ENCODE data around the gene RASSF6.
"Not testable (repeated sequence)": the region's sequence is repeated elsewhere in the genome, so short reads cannot be mapped to it uniquely, and the experiment has no call there.

Gene RASSF6

GRCh38 chr4:73620115-73620792 is at the start of gene RASSF6:
Gene RASSF6, minus strand, starts transcription at chr4:73620436. Its CDS starts 8,641 bp downstream, at chr4:73611795.
- no peak for DNase-seq (ENCODE audit: low spot score)

GRCh38 chr4:73669410-73670183 is 49.4 kb upstream of the RASSF6 start:
- DNase-seq (ENCODE audit: low spot score): no peak

DNA sequence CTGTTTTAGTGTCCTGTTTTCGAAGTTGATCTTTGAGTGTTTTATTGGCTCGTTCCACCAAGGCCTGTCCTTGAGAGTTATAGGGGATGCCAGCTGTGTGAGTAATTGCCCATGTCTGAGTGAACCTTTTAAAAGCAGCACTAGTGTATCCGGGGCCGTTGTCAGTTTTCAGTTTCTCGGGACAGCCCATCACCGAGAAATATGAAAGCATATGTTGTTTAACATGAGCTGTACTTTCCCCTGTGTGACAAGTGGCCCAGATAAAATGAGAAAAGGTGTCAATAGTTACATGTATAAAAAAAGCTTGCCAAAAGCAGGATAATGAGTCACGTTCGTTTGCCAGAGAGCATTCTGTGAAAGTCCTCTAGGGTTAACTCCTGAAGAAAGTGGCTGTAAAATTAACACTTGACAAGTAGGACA is 48.6 kb upstream of the RASSF6 start:
- DNase-seq (ENCODE audit: low spot score): no peak

DNA sequence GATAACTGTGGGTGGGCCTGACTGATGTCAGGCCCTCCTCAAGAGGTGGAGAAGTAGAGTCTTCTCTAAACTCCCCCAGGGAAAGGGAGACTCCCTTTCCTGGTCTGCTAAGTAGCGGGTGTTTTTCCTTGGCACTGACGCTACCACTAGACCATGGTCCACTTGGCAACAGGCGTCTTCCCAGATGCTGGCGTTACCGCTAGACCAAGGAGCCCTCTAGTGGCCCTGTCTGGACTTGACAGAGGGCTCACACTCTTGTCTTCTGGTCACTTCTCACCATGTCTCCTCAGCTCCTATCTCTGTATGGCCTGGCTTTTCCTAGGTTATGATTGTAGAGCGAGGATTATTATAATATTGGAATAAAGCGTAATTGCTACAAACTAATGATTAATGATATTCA is 45.7 kb upstream of the RASSF6 start:
- DNase-seq (ENCODE audit: low spot score): not testable (repeated sequence)

DNA sequence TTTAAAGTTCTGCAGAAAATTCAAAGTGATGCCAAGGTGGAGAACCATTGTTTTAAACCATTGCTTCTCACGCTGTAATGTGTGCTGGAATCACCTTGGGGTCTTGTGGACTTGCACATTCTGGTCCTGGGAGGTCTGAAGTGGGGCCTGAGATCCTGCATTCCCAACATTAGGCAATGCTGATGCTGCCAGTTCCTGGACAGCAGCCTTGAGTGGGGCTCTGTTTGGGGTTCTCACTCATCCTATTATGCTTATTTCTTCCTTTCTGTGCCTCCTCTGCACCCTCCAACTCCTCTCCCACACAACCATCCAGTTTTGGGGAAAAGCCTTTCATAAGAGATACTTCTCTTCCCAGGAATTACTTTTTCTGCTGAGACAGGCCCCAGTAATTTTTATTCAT is 44.2 kb upstream of the RASSF6 start:
- DNase-seq (ENCODE audit: low spot score): no peak

- DNase-seq (ENCODE audit: low spot score): no peak
Observed at GRCh38 chr4:73663576-73663975, 43.3 kb upstream of the RASSF6 start.

GRCh38 chr4:73662709-73663546 is 42.7 kb upstream of the RASSF6 start:
- DNase-seq (ENCODE audit: low spot score): no peak

- DNase-seq (ENCODE audit: low spot score): no peak
Observed at GRCh38 chr4:73661646-73662119, 41.4 kb upstream of the RASSF6 start.

- no peak for DNase-seq (ENCODE audit: low spot score)
Observed at GRCh38 chr4:73660808-73661207, 40.6 kb upstream of the RASSF6 start.

- no peak for DNase-seq (ENCODE audit: low spot score)
Observed at GRCh38 chr4:73653695-73654106, 33.5 kb upstream of the RASSF6 start.

DNA sequence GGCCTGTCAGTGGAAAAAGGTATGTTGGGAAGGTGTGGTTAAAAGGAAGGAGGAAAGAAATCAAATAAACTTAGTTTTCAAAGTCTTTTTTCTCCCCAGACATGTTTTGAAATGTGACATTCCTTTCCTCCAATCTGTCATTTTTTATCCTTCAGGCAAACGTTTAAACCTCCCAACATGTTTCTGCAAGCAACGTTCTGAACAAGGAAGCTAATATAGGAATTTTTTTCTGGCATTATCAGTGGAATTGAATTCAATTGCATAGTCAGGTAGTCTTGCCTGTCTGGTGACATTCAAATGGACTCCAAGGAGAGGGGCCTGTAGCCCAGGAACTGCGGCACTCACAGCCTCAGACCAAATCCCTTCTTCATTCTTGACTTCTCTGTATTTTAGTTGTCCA is 30.0 kb upstream of the RASSF6 start:
- no peak for DNase-seq (ENCODE audit: low spot score)

GRCh38 chr4:73648478-73648877 is 28.2 kb upstream of the RASSF6 start:
- no peak for DNase-seq (ENCODE audit: low spot score)

GRCh38 chr4:73646117-73646516 is 25.9 kb upstream of the RASSF6 start:
- no peak for DNase-seq (ENCODE audit: low spot score)

- DNase-seq (ENCODE audit: low spot score): no peak
Observed at GRCh38 chr4:73631565-73632226, 11.5 kb upstream of the RASSF6 start.

DNA sequence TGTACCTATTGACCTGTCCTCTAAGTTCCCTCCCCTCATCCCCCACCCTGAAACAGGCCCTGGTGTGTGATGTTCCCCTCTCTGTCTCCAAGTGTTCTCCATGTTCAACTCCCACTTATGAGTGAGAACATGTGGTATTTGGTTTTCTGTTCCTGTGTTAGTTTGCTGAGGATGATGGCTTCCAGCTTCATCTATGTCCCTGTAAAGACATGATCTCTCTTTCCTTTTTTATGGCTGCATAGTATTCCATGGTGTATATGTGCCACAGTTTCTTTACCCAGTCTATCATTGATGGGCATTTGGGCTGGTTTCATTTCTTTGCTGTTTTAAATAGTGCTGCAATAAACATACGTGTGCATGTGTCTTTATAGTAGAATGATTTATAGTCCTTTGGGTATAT is 8.6 kb upstream of the RASSF6 start:
- not testable (repeated sequence) for DNase-seq (ENCODE audit: low spot score)

DNA sequence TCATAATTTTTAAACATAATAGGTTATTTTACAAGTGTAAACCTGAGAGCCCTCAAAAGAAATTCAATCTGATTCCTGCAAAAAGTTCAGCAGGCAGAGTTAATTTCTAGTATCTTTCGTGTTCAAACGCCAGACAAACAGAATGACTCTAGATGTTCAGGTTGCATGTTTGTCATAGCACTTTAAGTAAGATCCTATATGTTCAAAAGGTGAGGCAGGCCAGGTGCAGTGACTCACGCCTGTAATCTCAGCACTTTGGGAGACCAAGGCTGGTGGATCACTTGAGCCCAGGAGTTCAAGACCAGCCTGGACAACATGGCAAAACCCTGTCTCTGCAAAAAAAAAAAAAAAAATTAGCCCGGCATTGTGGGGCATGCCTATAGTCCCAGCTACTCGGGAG is 1.1 kb upstream of the RASSF6 start:
- no peak for DNase-seq (ENCODE audit: low spot score)

DNA sequence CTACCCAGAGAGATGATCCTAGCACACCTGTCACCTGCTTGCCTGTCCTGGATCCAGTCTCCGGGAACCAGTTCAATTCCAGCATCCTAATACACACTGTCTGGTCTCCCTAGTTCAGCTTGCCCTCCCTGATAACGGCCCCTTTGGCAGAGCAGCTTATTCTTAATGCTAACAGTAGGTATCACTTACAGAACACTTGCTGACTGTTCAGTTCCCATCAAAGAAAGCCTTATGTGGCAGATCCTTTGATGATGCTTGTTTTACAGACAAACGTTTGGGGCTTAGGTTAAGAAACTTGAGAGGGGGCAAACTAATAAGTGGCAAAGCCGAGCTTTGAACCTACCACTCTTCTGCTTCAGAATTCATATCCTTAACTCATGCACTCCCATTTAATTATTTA is 890 bp downstream of the RASSF6 start:
- DNase-seq (ENCODE audit: low spot score): no peak

DNA sequence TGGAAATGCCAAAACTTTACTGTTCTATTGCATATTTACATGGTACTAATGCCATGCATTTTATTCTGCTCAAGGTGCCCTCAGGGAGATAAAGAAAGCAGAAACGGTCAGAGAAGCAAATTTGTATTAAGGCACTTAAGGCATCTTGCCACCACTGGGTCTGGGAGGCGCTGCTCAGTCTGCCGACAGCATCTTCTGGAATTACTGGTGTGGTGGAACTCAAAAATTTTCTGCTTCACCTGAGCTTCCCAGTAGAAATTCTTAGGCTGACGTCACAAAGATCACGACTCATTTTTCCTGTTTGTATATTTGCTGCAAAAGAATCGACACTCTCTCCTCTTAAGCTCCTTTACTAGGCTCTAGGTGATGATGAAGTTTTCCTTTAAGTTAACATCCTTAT is 3.0 kb downstream of the RASSF6 start:
- DNase-seq (ENCODE audit: low spot score): no peak

DNA sequence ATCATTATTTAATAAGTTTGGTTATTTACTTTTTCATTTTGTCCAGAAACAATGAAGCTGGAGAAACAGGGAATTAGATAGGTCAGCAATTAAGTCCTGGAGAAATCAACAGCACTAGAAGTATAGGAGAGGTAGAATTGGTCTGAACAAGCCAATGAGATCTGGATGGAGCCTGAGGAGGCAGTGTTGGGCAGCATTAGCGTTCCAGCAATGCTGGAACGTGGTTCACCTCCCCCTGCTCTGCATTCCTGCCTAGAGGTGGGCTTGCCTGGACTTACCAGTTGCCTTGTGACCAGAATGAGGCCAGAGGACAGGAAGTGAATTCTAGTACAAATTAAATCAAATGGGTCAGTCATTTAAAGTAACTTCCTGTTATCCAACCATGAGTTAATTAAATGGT is 4.6 kb downstream of the RASSF6 start:
- no peak for DNase-seq (ENCODE audit: low spot score)

- DNase-seq (ENCODE audit: low spot score): no peak
Observed at GRCh38 chr4:73614311-73614867, 5.8 kb downstream of the RASSF6 start.

GRCh38 chr4:73613130-73613529 is 7.1 kb downstream of the RASSF6 start:
- DNase-seq (ENCODE audit: low spot score): no peak

- no peak for DNase-seq (ENCODE audit: low spot score)
Observed at GRCh38 chr4:73612032-73612431, 8.2 kb downstream of the RASSF6 start.
